GM12878 (cell line): ENCODE measurements around the gene MGAT5. TPM values are rescaled to one million over a fixed set of nuclear protein-coding genes. Genes with fewer than 3 reads are reported as not detected.

Source experiments
- ATAC-seq: fragments of 200-7000 bp; cut with Tn5 transposase; 3 replicates; pipeline ENCODE4 v1.9.1; 2020; ENCODE audit warnings: mild to moderate bottlenecking, moderate library complexity
- BruUV-seq: library from RNA; stranded (reverse); fragments of 400-500 nt; replicated peaks from 2 replicates; lab custom pipeline; 2021; lab: Mats Ljungman, UMichigan
- CTCF ChIA-PET: fragments of 300-600 bp; sonication (Branson Sonifier 250); formaldehyde crosslinking; extraction: SDS; loops from one replicate; lab custom pipeline; 2021; ENCODE audit warnings: inconsistent platforms; lab: Yijun Ruan, JAX
- POLR2A ChIA-PET: fragments of 350-600 bp; formaldehyde crosslinking; extraction: SDS; loops from one replicate; lab custom pipeline; 2021; ENCODE audit warnings: inconsistent platforms; lab: Charles Lee
- RAD21 ChIA-PET: fragments of 300-600 bp; sonication (Branson Sonifier 250); formaldehyde crosslinking; loops from one replicate; lab custom pipeline; 2023; ENCODE audit warnings: antibody characterized with exemption; ENCODE audit not compliant: unreplicated experiment; lab: Charles Lee
- SMC1A ChIA-PET: fragments of 300-600 bp; sonication (Branson Sonifier 250); formaldehyde crosslinking; loops from one replicate; lab custom pipeline; 2023; ENCODE audit not compliant: unreplicated experiment, uncharacterized antibody; lab: Charles Lee
- DNase-seq: peaks from one replicate; pipeline ENCODE4 v3.0.0-alpha.2; 2011; ENCODE audit warnings: low read depth, low spot score
- FAIRE-seq: peaks from 3 replicates; lab custom pipeline; 2011; peaks lifted over from hg19 to GRCh38; lab: Jason Lieb, UNC
- H2AFZ ChIP-seq: 2 replicates; pipeline ENCODE4 v1.6.0; 2011; ENCODE audit warnings: low read depth, low read length, control low read depth; ENCODE audit not compliant: control insufficient read depth
- H3K27ac ChIP-seq: 2 replicates; pipeline ENCODE4 v1.5.1; 2011; ENCODE audit warnings: control low read depth; ENCODE audit not compliant: control insufficient read depth, insufficient read depth
- H3K27me3 ChIP-seq, 2 experiments: replicated peaks in 1 of 2; 2 replicates each; pipeline versions ENCODE4 v1.6.0 to v1.6.1; 2011; ENCODE audit warnings: low read length in 1 of 2; ENCODE audit not compliant: control insufficient read depth in 2 of 2, insufficient read depth in 2 of 2
- H3K36me3 ChIP-seq, 2 experiments: 2 replicates each; pipeline ENCODE4 v1.5.1; 2011; ENCODE audit warnings: low read length in 1 of 2; ENCODE audit not compliant: control insufficient read depth in 2 of 2, insufficient read depth in 2 of 2
- H3K4me1 ChIP-seq: 2 replicates; pipeline ENCODE4 v1.6.1; 2011; ENCODE audit warnings: mild to moderate bottlenecking, low read length, moderate library complexity, mixed read lengths; ENCODE audit not compliant: control insufficient read depth, insufficient read depth
- H3K4me2 ChIP-seq: 2 replicates; pipeline ENCODE4 v1.6.0; 2011; ENCODE audit warnings: control low read depth; ENCODE audit not compliant: control insufficient read depth, insufficient read depth
- H3K4me3 ChIP-seq: fragments of 200-600 bp; sonication (generic); 2 replicates; pipeline ENCODE4 v1.5.1; 2016
- H3K79me2 ChIP-seq: 2 replicates; pipeline ENCODE4 v1.6.0; 2011; ENCODE audit warnings: low read length; ENCODE audit not compliant: control insufficient read depth, insufficient read depth
- H3K9ac ChIP-seq: 2 replicates; pipeline ENCODE4 v1.8.0; 2011; ENCODE audit warnings: low read length, control low read depth, mixed read lengths; ENCODE audit not compliant: control insufficient read depth, insufficient read depth
- H3K9me3 ChIP-seq: replicated peaks from 3 replicates; pipeline ENCODE4 v1.5.1; 2011; ENCODE audit warnings: mild to moderate bottlenecking, low read length; ENCODE audit not compliant: control insufficient read depth, insufficient read depth
- H4K20me1 ChIP-seq: 2 replicates; pipeline ENCODE4 v1.6.0; 2011; ENCODE audit not compliant: control insufficient read depth, insufficient read depth
- CTCF ChIP-seq, 3 experiments: IDR thresholded peaks in 2 of 3; conservative IDR thresholded peaks in 1 of 3; 2 replicates each; pipeline ENCODE4 v1.5.1; 2011; ENCODE audit warnings: low read depth in 3 of 3, low read length in 3 of 3, mild to moderate bottlenecking in 3 of 3, control low read depth in 2 of 3, moderate library complexity in 2 of 3, inconsistent platforms in 1 of 3, mixed read lengths in 1 of 3; ENCODE audit not compliant: control insufficient read depth in 2 of 3, insufficient read depth in 1 of 3; ENCODE audit errors: extremely low read depth in 1 of 3
- EGR1 ChIP-seq, 2 experiments: IDR thresholded peaks; 1 replicate in 1 of 2; 2 replicates in 1 of 2; pipeline ENCODE4 v1.6.1; 2011 to 2012; ENCODE audit warnings: low read depth in 2 of 2, low read length in 2 of 2, borderline replicate concordance in 1 of 2, mild to moderate bottlenecking in 1 of 2, moderate library complexity in 1 of 2
- MXI1 ChIP-seq: fragments of 150-350 bp; IDR thresholded peaks from 2 replicates; pipeline ENCODE4 v1.6.1; 2011; ENCODE audit warnings: low read depth, mild to moderate bottlenecking, inconsistent platforms, low read length, improper control_type of control experiment
- NR2C1 ChIP-seq: fragments of 450-650 bp; IDR thresholded peaks from 2 replicates; pipeline ENCODE4 v1.6.1; 2017; ENCODE audit warnings: antibody characterized with exemption, mild to moderate bottlenecking, moderate library complexity
- PKNOX1 ChIP-seq: fragments of 450-650 bp; IDR thresholded peaks from 2 replicates; pipeline ENCODE4 v1.6.1; 2016; ENCODE audit warnings: mild to moderate bottlenecking
- TAF1 ChIP-seq: IDR thresholded peaks from 2 replicates; pipeline ENCODE4 v1.6.1; 2011; ENCODE audit warnings: mild to moderate bottlenecking, low read depth, low read length, borderline replicate concordance
- WGBS: methylation state at CpG from one replicate; pipeline ENCODE4 v1.1.6; 2016; ENCODE audit warnings: low lambda C conversion rate; ENCODE audit not compliant: insufficient replicate concordance, insufficient coverage; ENCODE audit errors: missing lambda C conversion rate; 5-methylcytosine and 5-hydroxymethylcytosine counted together
- in situ Hi-C: fragments of 300-500 bp; cut with MboI; formaldehyde crosslinking; loops from 9 replicates; pipeline ENCODE4 v1.14.3; 2018; ENCODE audit warnings: mixed read lengths
- intact Hi-C: fragments of 100-400 bp; cut with micrococcal nuclease; formaldehyde crosslinking; loops from one replicate; pipeline ENCODE4 v1.14.2; 2022; ENCODE audit not compliant: unreplicated experiment
- polyA plus RNA-seq, 11 experiments: library from polyadenylated mRNA; depleted of rRNA in 4 of 11; unstranded in 6 of 11; stranded (reverse) in 5 of 11; fragments of >200 nt; fragmentation: Nextera tagmentation in 4 of 11; fragmentation: Illumina TruSeq in 1 of 11; extraction: Ambion mirVana in 4 of 11; extraction: Trizol in 1 of 11; gene quantifications; 1 replicate in 1 of 11; 2 replicates in 10 of 11; pipeline versions ENCODE4 v1.2.1 to v1.2.3, GENCODE V29; 2011 to 2016; ENCODE audit warnings: inconsistent platforms in 2 of 11, missing spikeins in 2 of 11, low read depth in 1 of 11
- total RNA-seq, 4 experiments: library from RNA; depleted of rRNA in 3 of 4; stranded (reverse); fragments of >200 nt in 3 of 4; fragmentation: Illumina TruSeq in 1 of 4; extraction: Trizol in 1 of 4; gene quantifications; 2 replicates each; pipeline versions ENCODE4 v1.2.1 to v1.2.3, GENCODE V29; 2013 to 2021

Gene MGAT5
- total and polyA plus RNA-seq, 10 of the 15 experiments (the other 5 are each of a cell fraction or from before 2014, with no cell fraction given): 4.9 to 104 (median 36.2) TPM

GRCh38 chr2:134314202-134314601 lies 60.3 kb downstream of the MGAT5 start (continued):
- TF ChIP-seq PKNOX1: no peak
- no peak for TF ChIP-seq MXI1
- TF ChIP-seq NR2C1: no peak

GRCh38 chr2:134314681-134315368 lies 61.0 kb downstream of the MGAT5 start:
- Histone ChIP-seq H3K27me3 (no peaks in the 10 kb centered on the region), H3K9me3 (no peaks in the 10 kb centered on the region), H3K9ac (no peak overlapping the region), H4K20me1 (no peaks in the 10 kb centered on the region), H3K79me2 (peaks cover 27% of the 10 kb centered on the region), H3K27ac (no peak overlapping the region), H2AFZ (no peak overlapping the region), H3K4me1 (peaks cover 17% of the 10 kb centered on the region), H3K4me2 (no peak overlapping the region), H3K36me3 (peaks cover 18% of the 10 kb centered on the region in 2 experiments)
- DNase-seq: no peak
- POLR2A ChIA-PET: no interaction called here
- CTCF ChIA-PET: interaction anchor here (0.8 to 1.0 kb wide), 2 partner anchors 9 to 18 kb away, joined by 3 read pairs; no protein-coding TSS in a partner anchor
- in situ Hi-C loops (no loop called here), intact Hi-C loops (no loop called here)
- no TSS peak for BruUV-seq
- peak; percentile 33; the same call in 1 of the 3 replicates for ATAC-seq
- no peak for FAIRE-seq
- TF ChIP-seq TAF1 (no peak), CTCF (IDR thresholded peaks at IDR 0.05 in 2 of 3, conservative IDR thresholded peaks at IDR 0.05 in 1 of 3; ENCODE audit: control insufficient read depth in 2 of 3, extremely low read depth in 1 of 3, insufficient read depth in 1 of 3, low read depth in 3 of 3, low read length in 3 of 3) (0 out of 6 replicates have a peak, but pooled peaks of 1 of the 3 experiments have one; percentile 8), EGR1 (IDR thresholded peaks at IDR 0.05; ENCODE audit: borderline replicate concordance in 1 of 2, low read depth in 2 of 2, low read length in 2 of 2) (no peak)
- TF ChIP-seq, all 136 proteins: peak for 1
- WGBS: 92% methylated on average over 5 of the region's 5 CpGs
- no peak overlapping the region for H3K4me3 ChIP-seq
- ChIA-PET SMC1A (no interaction called here), RAD21 (no interaction called here)
